Measurements from ENCODE around the gene ANXA5. TPM values are rescaled to one million over a fixed set of nuclear protein-coding genes. Genes with fewer than 3 reads are reported as not detected.

The ANXA5 gene
- total and polyA plus RNA-seq, 2 donors (not counting 1 experiment from before 2014, with no cell fraction given), result 602 to 2,025 TPM

- no peak for TF ChIP-seq EZH2 (IDR thresholded peaks at IDR 0.05; ENCODE audit: low read length, missing control alignments)
- TF ChIP-seq CTCF (conservative IDR thresholded peaks at IDR 0.05 in 1 of 2, IDR thresholded peaks at IDR 0.05 in 1 of 2; ENCODE audit: low read depth in 1 of 2, low read length in 2 of 2), result no peak
- no peak overlapping the region for H3K9ac ChIP-seq (ENCODE audit: insufficient read depth, low read length)
- no peaks in the 10 kb centered on the region for H3K27me3 ChIP-seq (ENCODE audit: control insufficient read depth, insufficient read depth, low read length)
- peaks cover 6% of the 10 kb centered on the region for H4K20me1 ChIP-seq (ENCODE audit: control insufficient read depth, extremely low read depth, insufficient read depth, low read length)
- peaks cover 23% of the 10 kb centered on the region for H3K36me3 ChIP-seq (ENCODE audit: control insufficient read depth, insufficient read depth, low read length)
- no peak overlapping the region for H3K4me3 ChIP-seq (replicated peaks in 1 of 4; ENCODE audit: control extremely low read depth in 1 of 4, insufficient read depth in 1 of 4, low read depth in 3 of 4, low read length in 4 of 4)
- H3K79me2 ChIP-seq (ENCODE audit: control insufficient read depth, insufficient read depth, low read length), result peaks cover 74% of the 10 kb centered on the region
- no peak overlapping the region for H2AFZ ChIP-seq (ENCODE audit: low read length)
- H3K4me1 ChIP-seq (ENCODE audit: control insufficient read depth, extremely low read depth, insufficient read depth, low read length), result peaks cover 21% of the 10 kb centered on the region
- DNase-seq (ENCODE audit: low read depth in 2 of 2), result no peak
- no peak overlapping the region for H3K4me2 ChIP-seq (ENCODE audit: extremely low read depth, insufficient read depth, low read length)
- peak overlapping the region; percentile 18 for H3K27ac ChIP-seq (ENCODE audit: insufficient read depth, low read length)
- no peaks in the 10 kb centered on the region for H3K9me3 ChIP-seq (ENCODE audit: control insufficient read depth, insufficient read depth, low read depth, low read length)
These were observed 10.5 kb downstream of the ANXA5 start for GRCh38 chr4:121686255-121686654.

GRCh38 chr4:121685257-121685656 lies 11.5 kb downstream of the ANXA5 start:
- no peak overlapping the region for H3K27ac ChIP-seq (ENCODE audit: insufficient read depth, low read length)
- H3K4me1 ChIP-seq (ENCODE audit: control insufficient read depth, extremely low read depth, insufficient read depth, low read length), result peaks cover 20% of the 10 kb centered on the region
- H3K27me3 ChIP-seq (ENCODE audit: control insufficient read depth, insufficient read depth, low read length), result no peaks in the 10 kb centered on the region
- TF ChIP-seq EZH2 (IDR thresholded peaks at IDR 0.05; ENCODE audit: low read length, missing control alignments), result no peak
- TF ChIP-seq CTCF (conservative IDR thresholded peaks at IDR 0.05 in 1 of 2, IDR thresholded peaks at IDR 0.05 in 1 of 2; ENCODE audit: low read depth in 1 of 2, low read length in 2 of 2), result no peak
- peaks cover 28% of the 10 kb centered on the region for H3K36me3 ChIP-seq (ENCODE audit: control insufficient read depth, insufficient read depth, low read length)
- peaks cover 4% of the 10 kb centered on the region for H4K20me1 ChIP-seq (ENCODE audit: control insufficient read depth, extremely low read depth, insufficient read depth, low read length)
- H3K79me2 ChIP-seq (ENCODE audit: control insufficient read depth, insufficient read depth, low read length), result peaks cover 77% of the 10 kb centered on the region
- H3K9me3 ChIP-seq (ENCODE audit: control insufficient read depth, insufficient read depth, low read depth, low read length), result no peaks in the 10 kb centered on the region
- H3K9ac ChIP-seq (ENCODE audit: insufficient read depth, low read length), result no peak overlapping the region
- no peak overlapping the region for H2AFZ ChIP-seq (ENCODE audit: low read length)
- DNase-seq (ENCODE audit: low read depth in 2 of 2), result peak in 1 of 2 donors; percentile 52
- no peak overlapping the region for H3K4me2 ChIP-seq (ENCODE audit: extremely low read depth, insufficient read depth, low read length)
- no peak overlapping the region for H3K4me3 ChIP-seq (replicated peaks in 1 of 4; ENCODE audit: control extremely low read depth in 1 of 4, insufficient read depth in 1 of 4, low read depth in 3 of 4, low read length in 4 of 4)

- Histone ChIP-seq H2AFZ (ENCODE audit: low read length) (no peak overlapping the region), H3K27ac (ENCODE audit: insufficient read depth, low read length) (no peak overlapping the region), H3K4me1 (ENCODE audit: control insufficient read depth, extremely low read depth, insufficient read depth, low read length) (peaks cover 13% of the 10 kb centered on the region), H3K36me3 (ENCODE audit: control insufficient read depth, insufficient read depth, low read length) (peaks cover 30% of the 10 kb centered on the region), H3K9me3 (ENCODE audit: control insufficient read depth, insufficient read depth, low read depth, low read length) (no peaks in the 10 kb centered on the region), H3K9ac (ENCODE audit: insufficient read depth, low read length) (no peak overlapping the region), H4K20me1 (ENCODE audit: control insufficient read depth, extremely low read depth, insufficient read depth, low read length) (peaks cover 4% of the 10 kb centered on the region), H3K4me2 (ENCODE audit: extremely low read depth, insufficient read depth, low read length) (no peak overlapping the region), H3K4me3 (replicated peaks in 1 of 4; ENCODE audit: control extremely low read depth in 1 of 4, insufficient read depth in 1 of 4, low read depth in 3 of 4, low read length in 4 of 4) (no peak overlapping the region), H3K27me3 (ENCODE audit: control insufficient read depth, insufficient read depth, low read length) (no peaks in the 10 kb centered on the region), H3K79me2 (ENCODE audit: control insufficient read depth, insufficient read depth, low read length) (peaks cover 73% of the 10 kb centered on the region)
- no peak for DNase-seq (ENCODE audit: low read depth in 2 of 2)
- TF ChIP-seq EZH2 (IDR thresholded peaks at IDR 0.05; ENCODE audit: low read length, missing control alignments), result no peak
- TF ChIP-seq CTCF (conservative IDR thresholded peaks at IDR 0.05 in 1 of 2, IDR thresholded peaks at IDR 0.05 in 1 of 2; ENCODE audit: low read depth in 1 of 2, low read length in 2 of 2), result no peak
These were observed 12.2 kb downstream of the ANXA5 start for GRCh38 chr4:121684561-121684960.
